HepG2 (cell line): Measurements from ENCODE around the gene CCDC57. TPM values are rescaled to one million over a fixed set of nuclear protein-coding genes. Genes with fewer than 3 reads are reported as not detected.

Experiments
- ATAD3A ChIP-seq: sonication (generic); formaldehyde crosslinking; IDR thresholded peaks from 2 replicates; pipeline ENCODE4 v1.4.0; 2020; ENCODE audit warnings: missing genetic modification reagents
- FLYWCH1 ChIP-seq: sonication (generic); formaldehyde crosslinking; IDR thresholded peaks from 2 replicates; pipeline ENCODE4 v1.8.1; 2023; ENCODE audit warnings: mild to moderate bottlenecking, missing genetic modification reagents
- ISX ChIP-seq: sonication (generic); formaldehyde crosslinking; conservative IDR thresholded peaks from 2 replicates; pipeline ENCODE4 v1.5.0; 2020; ENCODE audit warnings: missing genetic modification reagents
- MAZ ChIP-seq, 2 experiments: sonication (generic) in 1 of 2; formaldehyde crosslinking in 1 of 2; IDR thresholded peaks; 2 replicates each; pipeline versions ENCODE4 v1.5.0 to v1.6.1; 2012 to 2020; ENCODE audit warnings: low read depth in 2 of 2, mild to moderate bottlenecking in 2 of 2, borderline replicate concordance in 1 of 2, improper control_type of control experiment in 1 of 2, low read length in 1 of 2, missing genetic modification reagents in 1 of 2, moderate library complexity in 1 of 2
- TAF1 ChIP-seq: sonication (generic); formaldehyde crosslinking; IDR thresholded peaks from 2 replicates; pipeline ENCODE4 v1.4.0; 2020; ENCODE audit warnings: missing genetic modification reagents
- TFDP2 ChIP-seq: sonication (generic); formaldehyde crosslinking; IDR thresholded peaks from 2 replicates; pipeline ENCODE4 v1.4.0; 2020; ENCODE audit warnings: missing genetic modification reagents
- ZBTB4 ChIP-seq: sonication (generic); formaldehyde crosslinking; IDR thresholded peaks from 2 replicates; pipeline ENCODE4 v1.4.0; 2020; ENCODE audit warnings: missing genetic modification reagents, mild to moderate bottlenecking, borderline replicate concordance
- ZFP62 ChIP-seq: sonication (generic); formaldehyde crosslinking; IDR thresholded peaks from 2 replicates; pipeline ENCODE4 v1.4.0; 2020; ENCODE audit warnings: missing genetic modification reagents
- ZNF496 ChIP-seq: sonication (generic); formaldehyde crosslinking; IDR thresholded peaks from 2 replicates; pipeline ENCODE4 v1.8.1; 2023; ENCODE audit warnings: mild to moderate bottlenecking, moderate library complexity, missing genetic modification reagents; ENCODE audit not compliant: insufficient replicate concordance
- ZNF646 ChIP-seq: sonication (generic); formaldehyde crosslinking; IDR thresholded peaks from 2 replicates; pipeline ENCODE4 v1.9.0; 2021; ENCODE audit warnings: mild to moderate bottlenecking, missing genetic modification reagents
- ZNF841 ChIP-seq: sonication (generic); formaldehyde crosslinking; IDR thresholded peaks from 2 replicates; pipeline ENCODE4 v1.8.1; 2023; ENCODE audit warnings: missing genetic modification reagents, borderline replicate concordance
- polyA plus RNA-seq, 8 experiments: library from polyadenylated mRNA; depleted of rRNA in 3 of 8; stranded (reverse) in 7 of 8; unstranded in 1 of 8; fragments of >200 nt; fragmentation: Illumina TruSeq in 4 of 8; extraction: Trizol in 4 of 8; gene quantifications; 2 replicates each; pipeline versions ENCODE4 v1.2.1 to v1.2.3, GENCODE V29; 2011 to 2016; ENCODE audit warnings: low read depth in 4 of 8, missing spikeins in 1 of 8, mixed read lengths in 1 of 8; ENCODE audit not compliant: insufficient read depth in 1 of 8
- total RNA-seq, 5 experiments: library from RNA; depleted of rRNA; stranded (reverse); fragments of >200 nt; fragmentation: Illumina TruSeq; extraction: Trizol; gene quantifications; 2 replicates each; pipeline ENCODE4 v1.2.3, GENCODE V29; 2016; ENCODE audit warnings: low read depth in 1 of 5
- TF ChIP-seq, protein P1 (sequence below): sonication (generic); formaldehyde crosslinking; IDR thresholded peaks from 2 replicates; pipeline ENCODE4 v1.8.1; 2022; ENCODE audit warnings: mild to moderate bottlenecking, missing genetic modification reagents
- TF ChIP-seq, protein P2 (sequence below): sonication (generic); formaldehyde crosslinking; IDR thresholded peaks from 2 replicates; pipeline ENCODE4 v1.4.0; 2020; ENCODE audit warnings: missing genetic modification reagents

Gene CCDC57
- total and polyA plus RNA-seq, 2 of the 13 experiments (the other 11 are each of a cell fraction or from before 2014, with no cell fraction given) = 59.3 to 59.9 TPM

GRCh38 chr17:82212331-82213250 is at the start of gene CCDC57 (continued):
- TF ChIP-seq ZNF496 (CRISPR knock-in tag) (no peak), MAZ (IDR thresholded peaks at IDR 0.05; ENCODE audit: borderline replicate concordance, low read depth, low read length) (peak; percentile 96), MAZ (CRISPR knock-in tag; IDR thresholded peaks at IDR 0.05; ENCODE audit: low read depth) (peak; percentile 97), FLYWCH1 (peak; percentile 78; the same call in 1 of the 2 replicates), ZFP62 (CRISPR knock-in tag) (no peak), ZNF646 (CRISPR knock-in tag) (no peak), ISX (CRISPR knock-in tag) (0 out of 2 replicates have a peak, but pooled peaks have one; percentile 33), TAF1 (CRISPR knock-in tag) (peak; percentile 72), ATAD3A (no peak), ZBTB4 (no peak; the same call in 1 of the 2 replicates), ZNF841 (no peak), TFDP2 (peak; percentile 83)
- TF ChIP-seq, protein P1, sequence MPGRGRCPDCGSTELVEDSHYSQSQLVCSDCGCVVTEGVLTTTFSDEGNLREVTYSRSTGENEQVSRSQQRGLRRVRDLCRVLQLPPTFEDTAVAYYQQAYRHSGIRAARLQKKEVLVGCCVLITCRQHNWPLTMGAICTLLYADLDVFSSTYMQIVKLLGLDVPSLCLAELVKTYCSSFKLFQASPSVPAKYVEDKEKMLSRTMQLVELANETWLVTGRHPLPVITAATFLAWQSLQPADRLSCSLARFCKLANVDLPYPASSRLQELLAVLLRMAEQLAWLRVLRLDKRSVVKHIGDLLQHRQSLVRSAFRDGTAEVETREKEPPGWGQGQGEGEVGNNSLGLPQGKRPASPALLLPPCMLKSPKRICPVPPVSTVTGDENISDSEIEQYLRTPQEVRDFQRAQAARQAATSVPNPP (CRISPR knock-in tag) = no peak; the same call in 1 of the 2 replicates
- TF ChIP-seq, protein P2, sequence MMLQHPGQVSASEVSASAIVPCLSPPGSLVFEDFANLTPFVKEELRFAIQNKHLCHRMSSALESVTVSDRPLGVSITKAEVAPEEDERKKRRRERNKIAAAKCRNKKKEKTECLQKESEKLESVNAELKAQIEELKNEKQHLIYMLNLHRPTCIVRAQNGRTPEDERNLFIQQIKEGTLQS (CRISPR knock-in tag) = peak; percentile 50; the same call in 1 of the 2 replicates
